GM19043 (cell line): ENCODE results near the gene CCDC3.
"Not testable (repeated sequence)": the region's sequence is repeated elsewhere in the genome, so short reads cannot be mapped to it uniquely, and the experiment has no call there.

Source experiments
- ATAC-seq: cut with Tn5 transposase; IDR thresholded peaks from one replicate; pipeline ENCODE4 v1.9.1; 2021; ENCODE audit warnings: low read depth; ENCODE audit not compliant: unreplicated experiment

Gene CCDC3

GRCh38 chr10:13001041-13001886, at the start of gene CCDC3:
Gene CCDC3, minus strand, starts transcription at chr10:13001713. Its CDS starts 143 bp downstream, at chr10:13001570.
- ATAC-seq, result no peak

- no peak for ATAC-seq
Observed at GRCh38 chr10:13051126-13051694, 49.7 kb upstream of the CCDC3 start.

GRCh38 chr10:13049774-13050420, 48.4 kb upstream of the CCDC3 start:
- no peak for ATAC-seq

GRCh38 chr10:13048762-13049161, 47.2 kb upstream of the CCDC3 start:
- no peak for ATAC-seq

- ATAC-seq, result no peak
Observed at GRCh38 chr10:13047529-13048206, 46.2 kb upstream of the CCDC3 start.

GRCh38 chr10:13046851-13047528, 45.5 kb upstream of the CCDC3 start:
- ATAC-seq, result no peak

GRCh38 chr10:13043520-13043919, 42.0 kb upstream of the CCDC3 start:
- no peak for ATAC-seq

GRCh38 chr10:13039761-13040160, 38.2 kb upstream of the CCDC3 start:
- no peak for ATAC-seq

GRCh38 chr10:13038391-13038790, 36.9 kb upstream of the CCDC3 start:
- ATAC-seq, result no peak

- ATAC-seq, result no peak
Observed at GRCh38 chr10:13037832-13038231, 36.3 kb upstream of the CCDC3 start.

GRCh38 chr10:13036841-13037240, 35.3 kb upstream of the CCDC3 start:
- no peak for ATAC-seq

- ATAC-seq, result not testable (repeated sequence)
Observed at GRCh38 chr10:13035731-13036130, 34.2 kb upstream of the CCDC3 start.

- no peak for ATAC-seq
Observed at GRCh38 chr10:13026873-13027272, 25.4 kb upstream of the CCDC3 start.

GRCh38 chr10:13023754-13024153, 22.2 kb upstream of the CCDC3 start:
- ATAC-seq, result no peak

- no peak for ATAC-seq
Observed at GRCh38 chr10:13019280-13019679, 17.8 kb upstream of the CCDC3 start.

- ATAC-seq, result no peak
Observed at GRCh38 chr10:13018171-13018570, 16.7 kb upstream of the CCDC3 start.

GRCh38 chr10:13016886-13017285, 15.4 kb upstream of the CCDC3 start:
- no peak for ATAC-seq

GRCh38 chr10:13016426-13016825, 14.9 kb upstream of the CCDC3 start:
- ATAC-seq, result no peak

GRCh38 chr10:13006037-13006436, 4.5 kb upstream of the CCDC3 start:
- ATAC-seq, result no peak

- no peak for ATAC-seq
Observed at GRCh38 chr10:13003759-13004158, 2.2 kb upstream of the CCDC3 start.

GRCh38 chr10:13003004-13003403, 1.5 kb upstream of the CCDC3 start:
- no peak for ATAC-seq
